ENCODE data around the gene ZC3H12C.

Gene ZC3H12C

DNA sequence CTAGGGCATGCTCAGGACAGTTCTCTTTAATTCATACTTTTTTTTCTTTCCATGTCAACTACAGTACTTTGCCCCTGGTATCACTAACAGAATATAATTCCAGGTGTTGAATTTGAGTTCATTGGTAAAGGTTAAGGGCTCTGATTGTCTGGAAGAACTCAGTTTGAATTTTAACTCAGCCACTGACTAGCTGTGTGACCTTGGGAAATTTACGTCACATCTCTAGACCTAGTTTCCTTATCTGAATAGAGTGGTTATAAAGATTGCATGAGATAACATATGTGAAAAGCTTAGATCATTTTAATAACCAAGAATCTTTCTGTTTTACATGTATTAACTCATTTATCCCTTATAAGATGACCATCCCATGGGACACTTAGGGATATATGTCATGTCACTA, 15.8 kb upstream of the ZC3H12C start:
- DNase-seq (ENCODE audit: low spot score): no peak

DNA sequence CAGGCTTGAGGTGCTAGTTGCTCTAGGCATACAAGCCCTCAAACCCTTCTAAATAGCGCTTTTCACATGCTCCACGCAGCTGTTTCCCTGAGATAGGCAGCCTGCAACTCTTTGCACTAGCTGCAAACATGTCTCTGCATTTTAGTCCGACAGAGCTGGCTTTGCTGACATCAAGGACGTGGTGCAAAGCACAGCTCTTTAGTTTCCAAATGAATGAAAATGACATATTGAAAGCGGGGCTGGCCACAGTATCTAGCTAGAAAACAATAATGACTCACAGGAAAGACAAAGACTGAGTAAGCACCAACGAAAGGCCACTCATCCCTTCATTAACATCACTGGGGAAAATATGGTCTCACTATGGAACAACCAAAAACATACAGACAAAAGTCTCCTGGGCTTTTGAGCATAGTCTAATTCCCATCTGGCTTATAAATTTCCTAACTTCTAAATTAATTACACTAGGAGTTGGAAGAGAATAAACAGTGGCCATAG, 15.3 kb upstream of the ZC3H12C start:
- no peak for DNase-seq (ENCODE audit: low spot score)

DNA sequence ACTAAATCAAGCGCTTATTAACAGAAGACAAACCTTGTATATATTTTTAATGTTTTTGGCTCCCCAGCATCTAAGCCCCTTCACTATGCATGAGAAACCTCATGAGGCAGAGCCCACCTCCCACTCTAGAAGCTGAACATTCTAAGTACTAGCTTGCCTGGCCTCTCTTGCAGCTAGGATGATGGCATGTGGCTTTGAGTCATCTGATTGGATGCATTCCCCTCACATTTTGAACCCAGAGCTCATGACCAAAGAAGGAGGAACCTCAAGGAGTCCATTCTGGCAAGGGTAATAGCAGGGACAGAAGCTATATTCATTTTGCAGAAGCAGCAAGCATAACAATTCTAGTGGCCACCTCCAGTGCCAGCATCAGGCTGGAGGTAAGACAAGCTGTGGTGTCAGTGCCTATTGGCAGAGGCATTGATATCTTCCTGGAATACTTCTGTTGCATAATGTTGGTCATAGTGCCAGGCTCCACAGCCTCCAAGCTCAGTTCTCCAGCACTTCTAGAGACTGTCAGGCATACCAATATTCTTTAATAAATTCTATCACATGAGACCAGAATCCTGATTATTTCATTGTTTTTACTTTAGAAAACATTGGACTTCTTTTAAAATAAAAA, 14.2 kb upstream of the ZC3H12C start:
- no peak for DNase-seq (ENCODE audit: low spot score)

DNA sequence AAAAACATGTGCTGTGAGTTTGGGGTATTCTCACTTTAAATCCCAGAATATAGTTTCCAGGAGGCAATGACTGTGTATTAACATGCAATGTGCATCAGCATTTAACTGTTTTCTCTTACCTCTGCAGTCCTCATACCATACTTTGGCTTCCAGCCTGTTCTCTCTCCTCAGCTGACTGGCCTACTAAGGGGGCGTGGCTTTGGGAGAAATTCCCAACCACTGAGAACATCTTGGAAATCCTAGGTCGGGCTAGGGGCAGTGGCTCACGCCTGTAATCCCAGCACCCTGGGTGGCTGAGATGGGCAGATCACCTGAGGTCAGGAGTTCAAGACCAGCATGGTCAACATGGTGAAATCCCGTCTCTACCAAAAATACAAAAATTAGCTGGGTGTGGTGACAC, 13.5 kb upstream of the ZC3H12C start:
- DNase-seq (ENCODE audit: low spot score): no peak

DNA sequence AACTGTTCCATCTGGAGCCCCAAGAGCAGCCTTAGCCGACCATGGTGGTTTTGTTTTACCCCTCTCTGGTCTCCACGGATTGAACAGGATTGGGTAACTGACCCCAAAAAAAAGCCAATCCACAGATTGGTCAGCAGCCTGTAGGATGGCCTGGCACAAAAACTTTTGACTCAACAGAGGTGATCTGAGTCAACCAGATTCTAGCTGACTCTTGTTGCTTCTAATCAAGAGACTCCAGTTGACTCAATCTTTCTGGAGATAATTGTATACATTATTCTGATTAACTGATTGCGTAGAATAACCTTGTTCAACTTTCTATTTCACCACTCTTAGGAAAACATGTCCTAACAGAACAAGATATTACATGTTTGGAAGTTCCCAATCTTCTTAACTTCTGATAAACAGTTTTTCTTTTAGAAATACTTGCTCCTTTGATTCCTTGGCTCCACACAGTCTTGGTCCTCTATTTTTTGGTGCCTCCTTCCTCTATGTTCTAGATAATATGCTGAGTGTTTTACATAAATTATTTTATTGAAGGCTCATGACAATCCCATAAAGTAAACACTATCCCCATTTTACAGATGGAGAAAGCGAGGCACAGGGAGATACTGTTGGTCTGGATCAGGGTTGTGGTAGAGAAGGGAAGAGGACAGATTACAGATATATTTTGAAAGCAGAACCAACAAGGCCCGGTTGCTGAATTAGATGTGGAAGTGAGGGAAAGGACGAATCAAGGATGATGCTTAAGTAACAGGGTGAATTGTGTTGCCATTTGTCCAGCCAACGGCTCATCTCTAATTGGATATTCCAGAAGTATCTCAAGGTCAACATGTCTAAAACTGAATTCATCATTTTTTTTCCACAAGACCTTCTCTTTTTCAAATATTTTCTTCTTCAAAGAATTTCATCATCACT, 11.5 kb upstream of the ZC3H12C start:
- DNase-seq (ENCODE audit: low spot score): no peak

DNA sequence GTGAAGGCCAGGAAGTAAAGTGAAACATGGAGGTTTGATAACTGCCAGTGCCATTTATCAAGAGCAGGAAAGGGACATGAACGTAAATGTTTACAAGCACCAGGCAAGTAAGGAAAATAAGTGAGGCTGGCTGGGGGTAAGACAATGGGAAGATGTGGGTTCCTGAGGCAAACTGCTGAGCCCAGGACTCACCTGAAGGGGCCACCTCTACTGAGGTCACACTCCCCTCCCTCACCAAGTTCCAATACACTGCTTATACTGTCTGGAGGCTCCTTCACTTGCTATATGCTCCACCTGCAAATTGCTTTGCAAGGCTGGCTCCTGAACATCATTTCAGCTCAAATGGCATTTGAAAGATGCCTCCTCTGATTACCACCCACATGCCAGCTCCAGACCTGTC, 10.3 kb upstream of the ZC3H12C start:
- no peak for DNase-seq (ENCODE audit: low spot score)

DNA sequence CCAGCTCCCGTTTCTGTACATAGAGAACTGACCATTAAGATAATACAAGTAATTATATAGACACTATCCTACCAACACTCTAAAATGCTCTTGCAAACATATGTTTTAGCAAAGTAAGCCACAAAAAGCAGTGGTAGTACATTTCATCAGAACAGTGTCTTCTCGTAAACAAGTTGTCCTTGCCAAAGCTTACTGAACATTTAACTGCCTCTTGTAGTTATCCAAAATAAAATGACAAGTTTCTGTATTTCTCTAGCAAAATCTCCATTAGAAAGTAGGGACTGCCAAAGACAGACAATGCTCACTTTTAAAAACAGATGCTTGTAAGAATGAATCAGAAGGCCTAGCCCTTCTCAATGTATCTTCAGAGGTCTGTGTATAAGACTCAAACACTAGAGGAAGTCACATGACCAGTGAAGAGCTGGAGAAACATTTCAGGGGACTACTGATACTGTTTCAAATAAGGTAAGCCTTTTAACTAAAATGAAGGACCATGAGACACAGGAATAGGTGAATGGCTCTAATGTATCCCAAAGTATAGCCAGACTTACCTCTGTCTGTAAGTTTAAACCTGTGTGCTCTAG, 7.8 kb upstream of the ZC3H12C start:
- no peak for DNase-seq (ENCODE audit: low spot score)

DNA sequence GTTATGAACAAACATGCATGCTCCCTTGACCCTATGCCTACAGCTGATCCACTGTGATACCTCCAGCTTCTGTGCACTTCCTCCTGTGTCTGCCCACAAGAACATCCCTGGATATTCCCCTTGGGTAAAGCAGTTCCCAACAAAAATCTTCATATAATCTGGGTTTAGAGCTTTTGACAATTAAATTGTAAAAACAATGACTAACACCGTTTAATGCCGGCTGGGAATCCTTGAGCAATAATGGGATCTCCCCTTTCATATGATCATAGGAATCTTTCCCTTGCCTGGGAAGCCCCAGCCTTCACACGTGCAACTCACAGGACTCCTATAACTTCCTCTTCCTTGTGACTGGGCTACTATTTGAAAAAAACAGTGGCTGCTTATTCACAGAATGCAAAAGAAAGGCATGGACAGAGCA, 6.3 kb upstream of the ZC3H12C start:
- no peak for DNase-seq (ENCODE audit: low spot score)

DNA sequence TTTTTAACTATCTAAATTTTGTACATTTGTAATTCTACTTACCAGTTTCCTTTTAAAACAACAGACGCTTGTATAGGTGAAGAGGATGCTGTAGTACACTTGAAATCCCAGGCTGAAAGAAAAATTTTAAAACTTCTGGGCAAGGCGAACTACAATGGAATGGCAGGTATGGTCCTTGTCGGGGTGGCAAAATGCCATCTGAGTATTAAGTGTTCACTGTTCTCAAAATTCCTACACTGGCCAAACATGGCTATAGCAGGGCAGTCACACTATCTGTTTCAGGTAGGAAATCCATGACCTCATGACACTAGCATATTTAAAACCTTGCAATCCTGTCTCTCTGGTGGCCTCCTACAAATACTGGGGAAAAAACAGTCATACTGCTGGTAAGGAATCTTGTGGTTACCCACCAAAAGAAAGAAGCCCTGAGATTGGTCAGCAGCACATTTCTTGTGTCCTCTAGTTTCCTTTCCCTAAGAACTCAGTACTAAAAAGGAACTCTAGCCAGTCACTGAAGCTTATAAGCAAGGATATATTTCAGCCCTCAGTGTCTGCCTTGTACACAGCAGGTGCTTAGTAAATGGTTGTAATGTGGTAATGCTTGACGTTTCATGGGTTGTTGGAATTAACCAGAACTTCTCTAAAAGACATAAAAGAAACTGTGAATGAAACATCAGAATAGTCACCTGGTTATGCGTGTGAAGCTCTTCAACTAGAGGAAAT, 5.2 kb upstream of the ZC3H12C start:
- peak; percentile 61 for DNase-seq (ENCODE audit: low spot score)

DNA sequence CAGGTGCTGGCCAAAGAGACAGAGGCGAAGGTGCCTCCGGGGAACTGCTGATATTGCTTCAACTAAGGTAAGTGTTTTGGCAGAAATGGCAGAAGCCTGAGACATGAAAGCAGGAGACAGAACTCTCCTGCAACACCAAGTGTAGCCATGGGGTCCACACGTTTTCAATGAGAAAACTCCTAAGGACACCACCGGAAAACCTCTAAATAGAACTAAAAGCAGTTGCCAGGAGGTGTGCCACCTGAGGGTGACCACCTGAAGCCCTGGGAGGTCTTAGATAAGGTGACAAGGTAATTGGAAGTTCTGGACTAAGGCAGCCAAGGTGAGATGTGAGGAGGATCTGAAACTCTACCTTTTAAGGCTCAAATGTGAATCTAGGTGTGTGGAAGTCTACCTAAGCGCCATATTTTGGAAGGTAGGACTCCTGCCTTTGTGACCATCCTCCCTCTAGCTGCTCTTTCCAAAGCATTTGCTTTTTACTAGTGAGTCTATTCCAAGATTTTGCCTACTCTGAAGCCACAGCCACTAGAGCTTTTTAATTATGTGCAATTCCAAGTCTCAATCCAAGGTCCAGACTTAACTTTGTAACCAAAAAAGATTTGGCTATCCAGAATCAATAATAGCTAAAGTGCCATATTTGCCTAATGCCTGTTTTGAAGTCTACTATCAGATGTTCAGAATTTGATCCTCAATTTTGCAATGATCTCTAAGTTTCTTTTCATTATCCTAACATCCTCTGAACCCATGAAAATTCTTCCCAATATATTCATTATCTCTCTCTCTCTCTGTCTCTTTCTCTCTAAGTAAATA, 4.5 kb upstream of the ZC3H12C start:
- DNase-seq (ENCODE audit: low spot score): no peak

DNA sequence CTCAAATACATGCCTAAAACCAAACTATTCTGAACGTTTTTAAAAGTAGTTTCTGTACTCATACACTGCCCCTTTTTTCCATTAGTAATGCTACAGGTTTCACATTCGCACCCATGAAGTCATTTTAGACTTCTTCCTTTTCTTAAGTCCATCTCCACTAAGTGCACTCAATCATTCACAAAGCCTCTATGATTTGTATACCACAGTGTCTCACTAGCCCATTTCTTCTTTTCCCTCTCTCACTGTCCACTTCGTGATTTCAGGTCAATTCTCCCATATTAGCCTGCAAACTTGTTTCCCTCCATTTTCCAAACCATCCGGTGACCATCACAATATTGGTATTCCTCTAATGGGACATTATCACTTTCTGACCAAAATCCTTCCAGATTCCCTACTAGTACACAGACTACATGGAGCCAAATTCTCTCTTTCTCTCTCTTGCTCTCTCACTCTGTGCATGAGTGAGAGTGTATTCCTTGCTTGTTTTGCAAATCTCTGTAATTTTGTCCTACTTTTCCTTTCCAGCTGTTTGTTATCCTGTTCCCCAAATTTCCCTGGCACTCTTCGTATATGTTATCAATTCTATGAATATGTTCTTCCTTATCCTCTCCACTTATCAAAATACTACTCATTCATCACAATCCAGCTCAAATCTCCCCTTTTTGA, 3.4 kb upstream of the ZC3H12C start:
- DNase-seq (ENCODE audit: low spot score): no peak

DNA sequence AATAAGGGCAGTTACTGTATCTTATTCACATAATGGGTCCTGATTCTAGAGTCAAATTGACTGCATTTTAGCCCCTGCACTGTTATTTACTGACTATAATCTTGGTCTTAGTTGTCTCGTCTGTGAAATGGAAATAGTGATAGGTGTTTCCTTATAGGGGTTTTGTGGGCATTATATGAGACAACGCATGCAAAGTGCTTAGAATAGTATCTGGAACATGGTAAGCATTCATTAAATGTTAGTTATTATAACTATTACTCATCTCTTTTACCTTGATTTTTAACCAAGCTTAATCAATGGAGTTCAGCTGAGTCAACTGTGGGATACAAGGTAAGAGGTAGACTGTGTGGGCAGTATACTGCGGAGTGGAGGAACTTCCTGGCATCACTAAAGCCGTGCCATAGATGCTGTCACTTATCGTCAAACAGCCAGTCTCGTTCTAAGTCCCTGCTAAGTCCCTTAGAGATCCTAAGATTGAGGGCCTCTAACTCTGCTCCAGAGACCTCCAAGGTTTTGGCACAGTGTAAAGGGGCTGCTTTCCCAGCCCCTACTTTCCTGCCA, 2.6 kb upstream of the ZC3H12C start:
- no peak for DNase-seq (ENCODE audit: low spot score)

DNA sequence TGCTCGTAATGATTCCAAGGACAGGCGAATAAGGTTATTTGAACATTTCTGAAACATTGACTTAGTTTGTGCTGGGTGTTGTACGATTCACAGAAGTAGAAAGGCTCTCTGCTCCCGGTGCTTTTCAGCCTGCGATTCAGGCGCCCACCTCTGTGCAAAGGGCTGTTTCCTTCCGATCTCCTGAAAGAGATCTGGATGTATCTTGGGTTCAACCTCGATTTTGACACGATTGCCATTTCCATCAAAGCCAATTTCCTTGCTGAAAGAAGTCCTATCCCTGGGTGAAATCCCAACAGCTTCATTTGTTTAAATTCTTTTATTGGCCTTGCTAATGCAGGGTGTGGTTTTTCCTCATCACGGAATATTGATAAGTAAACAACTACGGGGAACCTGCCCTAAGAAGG, 1.1 kb upstream of the ZC3H12C start:
- DNase-seq (ENCODE audit: low spot score): no peak

DNA sequence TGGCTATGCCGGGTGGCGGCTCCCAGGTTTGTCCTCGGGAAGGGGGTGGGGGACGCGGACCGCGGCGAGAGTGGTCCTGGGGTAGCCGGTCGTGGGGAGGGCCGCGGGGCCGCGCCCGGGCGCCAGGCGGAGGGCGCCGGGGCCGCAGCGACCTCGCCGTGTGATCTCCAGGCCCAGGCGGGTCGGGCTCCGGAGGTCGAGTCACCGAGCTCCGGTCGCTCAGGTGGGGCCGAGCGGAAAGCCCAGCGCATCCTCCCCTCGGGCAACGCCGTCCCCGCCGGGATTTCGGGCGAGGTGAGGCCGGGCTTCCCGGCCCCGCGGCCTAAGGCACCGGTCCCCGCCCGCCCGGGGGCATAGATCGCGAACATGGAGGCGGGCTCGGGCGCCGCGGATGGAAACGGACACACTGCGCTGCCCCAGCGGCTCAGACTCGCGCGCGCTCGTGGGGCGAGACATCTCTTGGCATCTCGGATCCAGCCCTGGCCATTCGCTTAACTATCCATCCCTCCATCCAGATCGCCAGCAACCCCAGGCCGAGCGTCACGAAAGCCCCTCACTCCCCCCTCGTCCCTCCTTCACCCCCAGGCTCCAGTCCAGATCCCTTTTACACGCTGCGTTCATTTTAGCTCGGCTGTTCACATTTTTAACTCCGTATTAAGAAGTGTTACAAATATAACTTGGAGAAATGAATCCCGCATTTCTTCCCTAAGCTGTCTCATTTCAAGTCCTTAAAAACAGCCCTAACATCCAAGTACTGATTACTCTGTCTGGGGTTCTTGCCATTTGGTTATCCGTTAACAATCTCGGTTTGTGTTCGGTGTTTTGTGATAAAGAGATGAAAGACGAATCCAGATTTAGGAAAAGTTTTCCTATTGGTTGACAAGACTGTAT, 460 bp downstream of the ZC3H12C start:
- peak; percentile 47 for DNase-seq (ENCODE audit: low spot score)

DNA sequence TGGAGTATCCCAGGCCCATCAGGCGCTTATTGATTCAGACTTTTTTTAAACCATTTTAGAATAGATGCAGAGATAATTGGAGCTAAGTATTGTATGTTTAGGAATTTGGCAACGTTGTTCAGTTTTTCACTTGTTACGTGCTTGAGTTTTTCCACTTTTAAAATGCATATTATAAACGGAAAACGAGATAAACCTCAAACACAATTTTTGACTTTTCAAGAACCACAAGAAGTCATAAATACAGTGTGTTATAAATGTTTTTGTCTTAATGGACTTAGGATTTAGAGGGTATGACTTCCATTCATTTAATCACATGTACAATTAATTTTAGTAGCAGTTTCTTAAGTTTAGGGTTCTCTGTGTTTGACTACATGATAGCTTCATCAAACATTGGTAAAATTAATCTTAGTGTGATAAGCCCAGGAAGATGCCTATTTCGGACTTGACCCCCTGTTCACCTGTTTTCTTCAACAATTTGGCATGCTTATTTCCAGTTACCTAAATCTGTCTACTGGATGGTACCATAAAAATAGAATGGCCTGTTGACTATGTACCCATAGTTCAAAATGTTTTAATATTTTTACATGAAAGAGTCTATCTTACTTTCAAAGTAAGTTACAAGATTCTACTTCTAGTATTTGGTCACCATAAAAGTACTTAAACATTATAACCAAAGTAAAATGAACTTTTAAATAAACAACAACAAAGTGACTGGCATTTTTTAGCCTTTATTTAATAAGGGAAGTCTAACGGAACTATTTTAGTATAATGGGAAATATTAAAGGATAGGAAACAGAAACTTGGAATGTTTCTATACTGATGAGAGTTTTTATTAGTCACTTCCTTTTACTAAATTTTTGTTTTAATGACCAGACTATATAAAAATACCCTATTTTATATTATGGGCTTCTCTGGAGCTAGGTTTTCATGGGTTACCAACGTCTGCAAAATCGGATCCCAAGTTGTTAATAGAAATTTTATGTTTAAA, 1.4 kb downstream of the ZC3H12C start:
- DNase-seq (ENCODE audit: low spot score): no peak

DNA sequence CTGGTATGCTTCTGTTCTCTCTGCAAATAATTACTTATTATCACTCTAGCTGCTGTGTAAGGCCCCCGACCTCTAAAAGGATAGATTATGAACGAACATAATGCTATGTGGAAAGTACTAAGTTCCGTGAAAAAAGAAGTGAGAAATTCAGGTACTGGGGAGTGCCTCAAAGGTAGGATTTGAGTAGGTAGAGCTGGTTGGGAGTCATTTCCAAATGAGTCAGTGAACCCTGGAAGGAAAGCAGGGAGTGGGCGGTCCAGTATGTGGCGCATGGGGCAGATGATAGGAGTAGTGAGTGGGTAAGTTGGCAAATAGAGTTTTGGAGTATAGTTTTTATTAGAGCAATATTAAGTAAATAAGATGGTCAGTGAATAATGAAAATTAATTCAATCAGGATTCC, 2.4 kb downstream of the ZC3H12C start:
- DNase-seq (ENCODE audit: low spot score): no peak

DNA sequence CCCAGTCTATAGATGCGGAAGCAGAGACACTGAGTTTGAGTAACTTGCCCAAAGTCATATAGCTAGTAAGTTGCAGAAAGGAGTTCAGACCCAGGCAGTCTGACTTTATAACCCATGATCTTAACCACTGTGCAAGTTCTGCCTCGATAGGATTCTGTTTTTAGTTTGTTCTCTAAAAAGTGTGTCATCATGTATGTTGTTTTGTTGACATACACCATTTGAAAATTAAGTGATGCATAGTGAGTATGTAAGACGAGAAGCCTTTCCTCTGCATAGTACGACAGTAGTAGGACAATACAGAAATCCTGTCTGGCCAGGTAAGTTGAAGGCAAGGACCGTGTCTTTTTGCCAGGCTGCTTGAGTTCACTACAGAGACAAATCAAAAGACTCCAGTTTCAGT, 3.3 kb downstream of the ZC3H12C start:
- DNase-seq (ENCODE audit: low spot score): no peak

DNA sequence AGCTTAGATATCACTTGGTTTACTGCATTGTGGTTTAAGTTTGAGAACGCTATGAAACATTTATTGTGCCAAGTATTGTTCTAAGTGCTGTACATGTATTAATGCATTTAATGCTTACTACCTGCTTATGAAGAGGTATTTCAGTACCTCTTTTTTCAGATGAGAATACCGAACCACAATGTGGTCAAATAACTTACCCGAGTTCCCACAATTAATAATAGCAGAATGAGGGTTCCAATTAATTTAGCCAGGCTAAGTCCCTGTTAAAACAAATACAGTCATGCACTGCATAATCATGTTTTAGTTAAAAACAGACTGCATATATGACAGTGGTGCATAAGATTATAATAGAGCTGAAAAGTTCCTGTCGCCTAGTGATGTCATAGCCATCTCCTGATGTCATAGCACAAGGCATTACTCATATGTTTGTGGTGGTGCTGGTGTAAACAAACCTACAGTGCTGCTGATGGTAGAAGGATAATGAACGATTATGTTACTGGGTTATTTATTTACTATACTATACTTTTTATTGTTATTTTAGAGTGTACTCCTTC, 4.3 kb downstream of the ZC3H12C start:
- DNase-seq (ENCODE audit: low spot score): no peak

Measured in hepatic stellate cell (primary cell).